GM12865 (cell line): ENCODE measurements around the gene CCDC171.
"Not testable (repeated sequence)": the region's sequence is repeated elsewhere in the genome, so short reads cannot be mapped to it uniquely, and the experiment has no call there.

Experiments used
- DNase-seq: peaks from one replicate; pipeline ENCODE4 v3.0.0; 2010; ENCODE audit warnings: low read depth
- H3K4me3 ChIP-seq: 2 replicates; pipeline ENCODE4 v1.5.1; 2011; ENCODE audit warnings: mild to moderate bottlenecking, low read depth, low read length, control low read depth
- TF ChIP-seq, protein P1 (sequence below): IDR thresholded peaks from 2 replicates; pipeline ENCODE4 v1.5.1; 2011; ENCODE audit warnings: low read length, control low read depth, low read depth, inconsistent platforms; ENCODE audit not compliant: insufficient read depth; ENCODE audit errors: missing control alignments

The CCDC171 gene

DNA sequence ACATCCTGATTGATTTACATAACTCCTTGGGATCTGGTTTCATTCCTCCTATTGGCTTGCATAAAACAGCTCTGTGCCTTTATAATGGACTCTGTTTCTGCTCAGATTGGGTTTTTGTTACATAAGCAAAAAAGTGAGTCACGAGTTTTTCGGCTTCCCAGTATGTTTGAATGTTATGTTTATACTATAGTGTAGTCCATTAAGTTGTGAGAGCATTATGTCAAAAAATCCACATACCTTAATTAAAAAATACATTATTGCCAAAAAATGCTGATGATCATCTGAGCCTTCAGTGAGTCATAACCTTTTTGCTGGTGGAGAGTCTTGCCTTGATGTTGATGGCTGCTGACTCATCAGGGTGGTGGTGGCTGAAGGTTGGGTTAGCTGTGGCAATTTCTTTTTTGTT, 144.6 kb downstream of the CCDC171 start:
- H3K4me3 ChIP-seq = no peak overlapping the region
- no peak for DNase-seq
- TF ChIP-seq, protein P1, sequence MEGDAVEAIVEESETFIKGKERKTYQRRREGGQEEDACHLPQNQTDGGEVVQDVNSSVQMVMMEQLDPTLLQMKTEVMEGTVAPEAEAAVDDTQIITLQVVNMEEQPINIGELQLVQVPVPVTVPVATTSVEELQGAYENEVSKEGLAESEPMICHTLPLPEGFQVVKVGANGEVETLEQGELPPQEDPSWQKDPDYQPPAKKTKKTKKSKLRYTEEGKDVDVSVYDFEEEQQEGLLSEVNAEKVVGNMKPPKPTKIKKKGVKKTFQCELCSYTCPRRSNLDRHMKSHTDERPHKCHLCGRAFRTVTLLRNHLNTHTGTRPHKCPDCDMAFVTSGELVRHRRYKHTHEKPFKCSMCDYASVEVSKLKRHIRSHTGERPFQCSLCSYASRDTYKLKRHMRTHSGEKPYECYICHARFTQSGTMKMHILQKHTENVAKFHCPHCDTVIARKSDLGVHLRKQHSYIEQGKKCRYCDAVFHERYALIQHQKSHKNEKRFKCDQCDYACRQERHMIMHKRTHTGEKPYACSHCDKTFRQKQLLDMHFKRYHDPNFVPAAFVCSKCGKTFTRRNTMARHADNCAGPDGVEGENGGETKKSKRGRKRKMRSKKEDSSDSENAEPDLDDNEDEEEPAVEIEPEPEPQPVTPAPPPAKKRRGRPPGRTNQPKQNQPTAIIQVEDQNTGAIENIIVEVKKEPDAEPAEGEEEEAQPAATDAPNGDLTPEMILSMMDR = no peak

DNA sequence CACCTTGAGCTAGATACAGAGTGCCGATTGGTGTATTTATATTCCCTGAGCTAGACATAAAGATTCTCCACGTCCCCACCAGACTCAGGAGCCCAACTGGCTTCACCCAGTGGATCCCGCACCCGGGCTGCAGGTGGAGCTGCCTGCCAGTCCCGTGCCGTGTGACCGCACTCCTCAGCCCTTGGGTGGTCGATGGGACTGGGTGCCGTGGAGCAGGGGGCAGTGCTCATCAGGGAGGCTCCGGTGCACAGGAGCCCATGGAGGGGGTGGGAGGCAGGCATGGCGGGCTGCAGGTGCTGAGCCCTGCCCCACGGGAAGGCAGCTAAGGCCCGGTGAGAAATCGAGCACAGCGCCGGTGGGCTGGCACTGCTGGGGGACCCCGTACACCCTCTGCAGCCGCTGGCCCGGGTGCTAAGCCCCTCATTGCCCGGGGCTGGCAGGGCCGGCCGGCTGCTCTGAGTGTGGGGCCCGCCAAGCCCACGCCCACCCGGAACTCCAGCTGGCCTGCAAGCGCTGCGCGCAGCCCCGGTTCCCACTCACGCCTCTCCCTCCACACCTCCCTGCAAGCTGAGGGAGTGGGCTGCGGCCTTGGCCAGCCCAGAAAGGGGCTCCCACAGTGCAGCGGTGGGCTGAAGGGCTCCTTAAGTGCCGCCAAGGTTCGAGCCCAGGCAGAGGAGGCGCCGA, 147.2 kb downstream of the CCDC171 start:
- not testable (repeated sequence) for H3K4me3 ChIP-seq, DNase-seq

DNA sequence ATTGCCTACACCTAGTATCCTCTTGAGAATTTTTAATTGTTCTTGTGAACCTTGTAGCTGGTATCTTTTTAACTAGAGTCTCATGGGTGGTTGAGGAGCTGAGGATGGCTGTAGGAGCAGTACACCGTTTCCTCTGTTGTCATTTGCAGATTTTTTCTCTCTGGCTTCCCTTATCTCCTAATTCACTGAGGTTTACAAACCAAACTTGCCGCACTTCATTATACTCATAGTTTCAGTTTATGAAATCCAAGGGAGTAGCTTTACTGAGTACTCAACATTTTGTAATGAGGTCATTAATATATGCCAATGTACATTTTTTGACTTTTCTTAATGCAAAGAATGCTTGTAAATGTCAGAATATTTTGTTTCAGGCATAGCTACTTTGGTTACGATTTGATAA, 154.2 kb downstream of the CCDC171 start:
- TF ChIP-seq, protein P1 = no peak
- H3K4me3 ChIP-seq = no peak overlapping the region
- DNase-seq = no peak

DNA sequence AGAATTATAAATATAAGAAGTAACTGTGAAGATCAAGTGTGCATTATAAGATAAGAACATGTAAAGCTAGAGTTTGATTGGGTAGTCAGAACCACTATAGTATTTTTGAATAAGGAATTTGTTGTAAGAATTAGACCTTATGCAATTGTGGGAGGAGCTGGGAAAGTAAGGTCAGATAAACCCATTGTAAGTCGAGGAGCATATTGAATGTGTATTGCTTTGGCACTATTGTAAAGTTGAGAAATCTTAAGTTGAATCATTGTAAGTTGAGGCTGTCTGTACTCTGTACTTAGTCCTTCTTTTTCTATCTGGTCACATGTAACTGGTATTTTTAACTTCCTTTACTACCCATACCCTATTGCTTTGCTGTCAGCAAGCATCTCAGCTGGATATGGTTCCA, 158.7 kb downstream of the CCDC171 start:
- TF ChIP-seq, protein P1 = no peak
- no peak for DNase-seq

DNA sequence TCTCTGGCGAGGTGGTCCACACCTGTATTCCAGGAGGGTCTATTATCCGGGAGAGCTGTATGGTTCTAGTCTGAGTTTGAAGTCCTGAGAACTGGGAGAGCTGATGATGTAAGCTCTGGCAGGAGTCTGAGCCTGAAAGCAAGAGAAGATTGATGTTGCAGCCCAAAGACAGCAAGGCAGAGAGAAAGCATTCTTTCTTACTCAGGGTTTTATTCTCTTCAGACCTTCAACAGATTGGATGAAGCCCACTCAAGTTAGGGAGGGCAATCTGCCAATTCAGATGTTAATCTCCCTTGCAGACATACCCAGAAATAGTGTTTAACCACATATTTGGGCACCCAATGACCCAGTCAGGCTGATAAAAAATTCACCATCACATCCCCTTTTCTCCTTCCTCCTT, 159.1 kb downstream of the CCDC171 start:
- no peak overlapping the region for H3K4me3 ChIP-seq
- TF ChIP-seq, protein P1 = no peak
- DNase-seq = no peak

More for the DNA sequence above, 158.7 kb downstream of the CCDC171 start:
- no peak overlapping the region for H3K4me3 ChIP-seq

DNA sequence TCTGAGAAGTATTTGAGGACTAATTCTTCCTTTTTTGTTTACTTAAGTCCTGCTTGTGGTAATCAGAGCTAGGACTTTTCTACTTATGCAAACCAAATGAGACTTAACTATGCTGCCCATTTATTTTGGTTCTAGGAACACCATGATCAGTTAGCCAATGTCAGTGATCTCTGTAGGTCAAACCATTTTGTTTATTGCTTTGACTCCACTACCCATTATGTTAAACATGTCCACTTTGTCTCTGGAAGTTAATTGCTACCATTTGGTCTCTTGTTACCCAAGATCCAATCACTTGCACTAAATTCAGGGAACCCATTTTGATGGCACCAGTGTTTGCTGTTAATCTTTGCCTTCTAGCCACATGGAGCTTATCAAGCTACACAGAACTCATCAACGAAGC, 161.9 kb downstream of the CCDC171 start:
- DNase-seq = no peak
- TF ChIP-seq, protein P1 = no peak
- no peak overlapping the region for H3K4me3 ChIP-seq

DNA sequence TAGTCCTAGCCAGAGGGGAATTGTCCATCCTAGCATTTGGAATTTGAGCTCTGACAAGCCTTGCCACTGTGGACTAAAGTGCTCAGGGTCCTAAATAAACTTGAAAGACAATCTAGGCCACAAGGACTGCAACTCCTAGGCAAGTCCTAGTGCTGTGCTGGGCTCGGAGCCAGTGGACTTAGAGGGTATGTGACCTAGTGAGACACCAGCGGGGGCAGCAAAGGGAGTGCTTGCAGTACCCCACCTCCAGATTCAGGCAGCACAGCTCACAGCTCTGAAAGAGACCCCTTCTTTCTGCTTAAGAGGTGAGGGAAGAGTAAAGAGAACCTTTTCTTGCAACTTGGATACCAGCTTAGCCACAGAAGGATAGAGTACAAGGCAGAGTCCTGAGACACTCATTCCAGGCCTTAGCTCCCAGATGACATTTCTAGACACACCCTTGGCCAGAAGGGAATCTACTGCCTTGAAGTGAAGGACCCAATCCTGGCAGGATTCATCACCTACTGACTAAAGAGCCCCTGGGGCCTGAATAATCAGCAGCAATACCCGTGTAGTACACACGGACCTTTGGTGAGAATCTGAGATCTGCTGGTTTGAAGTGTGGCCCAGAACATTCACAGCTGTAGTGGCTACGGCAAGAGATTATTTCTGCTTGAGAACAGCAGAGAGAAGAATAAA, 164.6 kb downstream of the CCDC171 start:
- H3K4me3 ChIP-seq = no peak overlapping the region
- TF ChIP-seq, protein P1 = no peak
- DNase-seq = no peak
